ENCODE measurements around the gene UROC1. TPM values are rescaled to one million over a fixed set of nuclear protein-coding genes. Genes with fewer than 3 reads are reported as not detected.

Gene UROC1
- total and polyA plus RNA-seq, 2 of the 4 experiments (the other 2 are of a cell fraction) = not detected

GRCh38 chr3:126442094-126442855, 75.3 kb downstream of the UROC1 start:
- H3K23ac ChIP-seq (ENCODE audit: low read depth, low read length) = no peak overlapping the region
- peaks cover 7% of the 10 kb centered on the region for H3K4me1 ChIP-seq (ENCODE audit: control insufficient read depth, insufficient read depth, low read length)
- no peaks in the 10 kb centered on the region for H3K36me3 ChIP-seq (ENCODE audit: control insufficient read depth, insufficient read depth, low read length)
- peaks cover 5% of the 10 kb centered on the region; the same call in 1 of the 2 replicates for H4K20me1 ChIP-seq (ENCODE audit: insufficient read depth, low read length)
- no peak overlapping the region for H3K4me2 ChIP-seq (ENCODE audit: low read depth, low read length)
- no peak for TF ChIP-seq MXI1 (IDR thresholded peaks at IDR 0.05; ENCODE audit: borderline replicate concordance, low read depth, low read length)
- no peak for TF ChIP-seq CHD1 (IDR thresholded peaks at IDR 0.05; ENCODE audit: low read depth, low read length)
- TF ChIP-seq BHLHE40 (IDR thresholded peaks at IDR 0.05; ENCODE audit: low read depth, low read length) = no peak
- TF ChIP-seq FOS (IDR thresholded peaks at IDR 0.05; ENCODE audit: low read depth, low read length) = no peak
- TF ChIP-seq RFX5 (IDR thresholded peaks at IDR 0.05; ENCODE audit: low read depth, low read length) = no peak
- TF ChIP-seq CEBPB (IDR thresholded peaks at IDR 0.05; ENCODE audit: low read depth, low read length) = no peak
- no peak for TF ChIP-seq POLR2A (IDR thresholded peaks at IDR 0.05; ENCODE audit: low read depth, low read length)
- TF ChIP-seq NFE2L2 (IDR thresholded peaks at IDR 0.05; ENCODE audit: low read depth, low read length) = no peak
- no peak for TF ChIP-seq RCOR1 (IDR thresholded peaks at IDR 0.05; ENCODE audit: insufficient replicate concordance, low read length)
- no peak for TF ChIP-seq MAFK (IDR thresholded peaks at IDR 0.05; ENCODE audit: low read depth, low read length)
- no peak for TF ChIP-seq MAZ (IDR thresholded peaks at IDR 0.05; ENCODE audit: borderline replicate concordance, low read depth, low read length)
- no peak for TF ChIP-seq SMC3 (IDR thresholded peaks at IDR 0.05; ENCODE audit: low read depth, low read length)
- no peak for TF ChIP-seq USF2 (IDR thresholded peaks at IDR 0.05; ENCODE audit: low read depth, low read length)
- TF ChIP-seq CTCF (conservative IDR thresholded peaks at IDR 0.05; ENCODE audit: low read depth, low read length) = no peak
- TF ChIP-seq RAD21 (IDR thresholded peaks at IDR 0.05; ENCODE audit: low read length) = no peak
- TF ChIP-seq ELK1 (IDR thresholded peaks at IDR 0.05; ENCODE audit: borderline replicate concordance, low read depth, low read length) = no peak
- H2AFZ ChIP-seq (replicated peaks; ENCODE audit: low read length, poor library complexity) = no peak overlapping the region
- intact Hi-C loops (cut with micrococcal nuclease) = no loop called here
- DNase-seq (peak; percentile 15), ATAC-seq (ENCODE audit: low read depth) (no peak)
- no peak overlapping the region for H3K27ac ChIP-seq (ENCODE audit: insufficient read depth, low read length)
- H3K9me1 ChIP-seq (ENCODE audit: insufficient read depth, low read length) = peaks cover 13% of the 10 kb centered on the region; the same call in 1 of the 2 replicates
- H3K4me3 ChIP-seq (ENCODE audit: insufficient read depth, low read depth, low read length) = no peak overlapping the region
- no peak overlapping the region for H4K8ac ChIP-seq (ENCODE audit: low read depth in 2 of 2, low read length in 2 of 2)
- no TSS peak for BruUV-seq (replicated peaks)
- no peak overlapping the region for H3K4ac ChIP-seq (ENCODE audit: low read depth, low read length)
- in situ Hi-C loops (cut with MboI; ENCODE audit: low sequenced_read_pairs) = no loop called here
- H3K56ac ChIP-seq (ENCODE audit: extremely low read depth, insufficient read depth, low read length) = no peak overlapping the region
- no peak overlapping the region for H3K18ac ChIP-seq (ENCODE audit: low read depth, low read length)
- H2BK20ac ChIP-seq (ENCODE audit: low read depth, low read length) = no peak overlapping the region
- POLR2A ChIA-PET (ENCODE audit: unreplicated experiment) = no interaction called here
- no CpG with 5 or more reads among the region's 13 CpGs for WGBS, 2 experiments (ENCODE audit: extremely low coverage in 2 of 2, insufficient read length in 1 of 2)
- H4K5ac ChIP-seq (ENCODE audit: low read depth, low read length) = no peak overlapping the region
- H3K79me1 ChIP-seq (ENCODE audit: low read depth in 1 of 2, low read length in 2 of 2) = peaks cover 0 to 5% of the 10 kb centered on the region in 2 experiments; a peak in 3 of 4 replicates
- H3K9ac ChIP-seq (ENCODE audit: low read depth, low read length) = no peak overlapping the region
- dilution Hi-C loops (cut with HindIII; ENCODE audit: low sequenced_read_pairs, unreplicated experiment) = no loop called here
- CTCF ChIA-PET = no interaction called here
- H3K14ac ChIP-seq (replicated peaks; ENCODE audit: low read depth, low read length) = no peak overlapping the region
- H2BK15ac ChIP-seq (ENCODE audit: low read depth, low read length) = no peak overlapping the region
- no peak overlapping the region for H2BK5ac ChIP-seq (ENCODE audit: low read depth, low read length, poor library complexity, severe bottlenecking)
- no peak overlapping the region for H4K91ac ChIP-seq (ENCODE audit: insufficient read depth, low read depth, low read length)
- no peaks in the 10 kb centered on the region for H3K27me3 ChIP-seq (ENCODE audit: control insufficient read depth, insufficient read depth, low read length)
- no peaks in the 10 kb centered on the region for H3K9me3 ChIP-seq (ENCODE audit: control insufficient read depth, insufficient read depth, low read length)
- H2AK9ac ChIP-seq (replicated peaks; ENCODE audit: low read depth, low read length, poor library complexity) = no peak overlapping the region
- H2AK5ac ChIP-seq (ENCODE audit: low read depth, low read length) = no peak overlapping the region
- no peak overlapping the region for H2BK120ac ChIP-seq (ENCODE audit: low read depth, low read length)
